WERI-Rb-1 (cell line): ENCODE data around the gene SLC15A5.

Source experiments
- DNase-seq: peaks from one replicate; pipeline ENCODE4 v3.0.0-alpha.2; 2020
- H3K27ac ChIP-seq: fragments of 250-450 bp; sonication (Bioruptor Pico); 2 replicates; pipeline ENCODE4 v1.5.1; 2020; ENCODE audit warnings: mild to moderate bottlenecking, moderate library complexity
- H3K27me3 ChIP-seq: fragments of 250-450 bp; sonication (Bioruptor Pico); 2 replicates; pipeline ENCODE4 v1.5.1; 2021; ENCODE audit warnings: mild to moderate bottlenecking, low read depth, moderate library complexity; ENCODE audit not compliant: insufficient read depth, severe bottlenecking
- H3K36me3 ChIP-seq: fragments of 250-450 bp; sonication (Bioruptor Pico); 2 replicates; pipeline ENCODE4 v1.5.1; 2020; ENCODE audit warnings: mild to moderate bottlenecking, moderate library complexity
- H3K4me3 ChIP-seq: 2 replicates; pipeline ENCODE4 v1.5.1; 2011; ENCODE audit warnings: low read depth, mild to moderate bottlenecking, control low read depth, low read length
- H3K9me3 ChIP-seq: fragments of 250-450 bp; sonication (Bioruptor Pico); 2 replicates; pipeline ENCODE4 v1.5.1; 2021; ENCODE audit warnings: mild to moderate bottlenecking, moderate library complexity; ENCODE audit not compliant: severe bottlenecking
- TF ChIP-seq, protein P1 (sequence below): IDR thresholded peaks from 2 replicates; pipeline ENCODE4 v1.5.1; 2011; ENCODE audit warnings: low read depth, mild to moderate bottlenecking, control low read depth, inconsistent platforms, low read length

The SLC15A5 gene, protein sequence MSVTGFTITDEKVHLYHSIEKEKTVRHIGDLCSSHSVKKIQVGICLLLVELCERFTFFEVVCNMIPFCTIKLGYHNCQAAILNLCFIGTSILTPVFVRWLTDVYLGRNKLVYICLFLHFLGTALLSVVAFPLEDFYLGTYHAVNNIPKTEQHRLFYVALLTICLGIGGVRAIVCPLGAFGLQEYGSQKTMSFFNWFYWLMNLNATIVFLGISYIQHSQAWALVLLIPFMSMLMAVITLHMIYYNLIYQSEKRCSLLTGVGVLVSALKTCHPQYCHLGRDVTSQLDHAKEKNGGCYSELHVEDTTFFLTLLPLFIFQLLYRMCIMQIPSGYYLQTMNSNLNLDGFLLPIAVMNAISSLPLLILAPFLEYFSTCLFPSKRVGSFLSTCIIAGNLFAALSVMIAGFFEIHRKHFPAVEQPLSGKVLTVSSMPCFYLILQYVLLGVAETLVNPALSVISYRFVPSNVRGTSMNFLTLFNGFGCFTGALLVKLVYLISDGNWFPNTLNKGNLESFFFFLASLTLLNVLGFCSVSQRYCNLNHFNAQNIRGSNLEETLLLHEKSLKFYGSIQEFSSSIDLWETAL

DNA sequence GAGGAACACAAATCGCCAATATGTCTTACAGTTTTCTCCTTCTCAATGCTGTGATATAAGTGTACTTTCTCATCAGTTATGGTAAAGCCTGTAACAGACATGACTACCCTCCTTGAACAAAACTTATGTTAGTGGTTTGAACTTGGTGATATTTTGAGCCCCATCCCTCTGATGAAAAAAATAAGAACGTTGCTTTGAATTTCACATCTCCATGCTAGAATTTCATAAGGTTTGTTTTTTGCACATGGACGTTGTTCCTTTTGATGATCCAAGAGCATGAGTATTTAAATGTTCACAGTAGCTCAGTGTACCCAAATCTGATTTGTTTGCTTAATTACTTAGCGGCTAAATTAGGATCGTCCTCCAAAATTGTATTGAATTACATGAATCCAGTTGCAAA is at the start of gene SLC15A5:
TSS of gene SLC15A5 (minus strand) at position 101 of the 400 bp plus-strand sequence. CDS start at position 101, 0 bp downstream.
- no peak within 1 kb of the TSS for H3K27ac ChIP-seq
- DNase-seq, result no peak
- H3K4me3 ChIP-seq, result no peak within 1 kb of the TSS
- no peaks in the 10 kb centered on the region for H3K36me3 ChIP-seq
- TF ChIP-seq, protein P1, sequence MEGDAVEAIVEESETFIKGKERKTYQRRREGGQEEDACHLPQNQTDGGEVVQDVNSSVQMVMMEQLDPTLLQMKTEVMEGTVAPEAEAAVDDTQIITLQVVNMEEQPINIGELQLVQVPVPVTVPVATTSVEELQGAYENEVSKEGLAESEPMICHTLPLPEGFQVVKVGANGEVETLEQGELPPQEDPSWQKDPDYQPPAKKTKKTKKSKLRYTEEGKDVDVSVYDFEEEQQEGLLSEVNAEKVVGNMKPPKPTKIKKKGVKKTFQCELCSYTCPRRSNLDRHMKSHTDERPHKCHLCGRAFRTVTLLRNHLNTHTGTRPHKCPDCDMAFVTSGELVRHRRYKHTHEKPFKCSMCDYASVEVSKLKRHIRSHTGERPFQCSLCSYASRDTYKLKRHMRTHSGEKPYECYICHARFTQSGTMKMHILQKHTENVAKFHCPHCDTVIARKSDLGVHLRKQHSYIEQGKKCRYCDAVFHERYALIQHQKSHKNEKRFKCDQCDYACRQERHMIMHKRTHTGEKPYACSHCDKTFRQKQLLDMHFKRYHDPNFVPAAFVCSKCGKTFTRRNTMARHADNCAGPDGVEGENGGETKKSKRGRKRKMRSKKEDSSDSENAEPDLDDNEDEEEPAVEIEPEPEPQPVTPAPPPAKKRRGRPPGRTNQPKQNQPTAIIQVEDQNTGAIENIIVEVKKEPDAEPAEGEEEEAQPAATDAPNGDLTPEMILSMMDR, result no peak
- no peaks in the 10 kb centered on the region for H3K9me3 ChIP-seq
- no peaks in the 10 kb centered on the region for H3K27me3 ChIP-seq

DNA sequence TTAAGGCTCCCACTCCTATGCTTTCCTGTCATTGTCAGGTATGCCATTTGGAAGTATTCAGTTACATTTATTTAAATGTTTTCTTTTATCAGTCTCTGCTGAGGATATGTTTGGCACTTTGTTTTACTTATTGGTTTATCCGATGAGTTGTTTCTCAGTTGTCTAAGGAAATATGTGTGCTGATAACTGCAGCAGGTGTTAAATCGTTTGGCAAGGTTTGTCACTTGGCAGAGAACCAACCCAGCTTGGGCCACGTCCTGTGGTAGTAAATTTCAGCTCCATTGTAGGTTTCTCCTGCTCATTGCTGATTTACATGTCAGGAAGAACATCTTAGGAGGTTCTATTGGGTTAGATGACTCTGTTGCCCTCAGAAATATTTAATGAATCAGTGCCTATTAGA is 47.9 kb upstream of the SLC15A5 start:
- Histone ChIP-seq H3K9me3 (peaks cover 5% of the 10 kb centered on the region), H3K36me3 (no peaks in the 10 kb centered on the region), H3K4me3 (no peak overlapping the region), H3K27me3 (no peaks in the 10 kb centered on the region), H3K27ac (no peak overlapping the region)
- TF ChIP-seq, protein P1, result no peak
- no peak for DNase-seq

- TF ChIP-seq, protein P1, result no peak
- no peak overlapping the region for H3K4me3 ChIP-seq
- no peaks in the 10 kb centered on the region for H3K36me3 ChIP-seq
- no peak for DNase-seq
- H3K9me3 ChIP-seq, result peaks cover 5% of the 10 kb centered on the region
- H3K27me3 ChIP-seq, result no peaks in the 10 kb centered on the region
- no peak overlapping the region for H3K27ac ChIP-seq
Measured at GRCh38 chr12:16324772-16325171, 47.3 kb upstream of the SLC15A5 start.

GRCh38 chr12:16324272-16324671 is 46.8 kb upstream of the SLC15A5 start:
- H3K36me3 ChIP-seq, result no peaks in the 10 kb centered on the region
- no peak overlapping the region for H3K4me3 ChIP-seq
- TF ChIP-seq, protein P1, result no peak
- H3K9me3 ChIP-seq, result peaks cover 5% of the 10 kb centered on the region
- no peak for DNase-seq
- no peak overlapping the region for H3K27ac ChIP-seq
- no peaks in the 10 kb centered on the region for H3K27me3 ChIP-seq

DNA sequence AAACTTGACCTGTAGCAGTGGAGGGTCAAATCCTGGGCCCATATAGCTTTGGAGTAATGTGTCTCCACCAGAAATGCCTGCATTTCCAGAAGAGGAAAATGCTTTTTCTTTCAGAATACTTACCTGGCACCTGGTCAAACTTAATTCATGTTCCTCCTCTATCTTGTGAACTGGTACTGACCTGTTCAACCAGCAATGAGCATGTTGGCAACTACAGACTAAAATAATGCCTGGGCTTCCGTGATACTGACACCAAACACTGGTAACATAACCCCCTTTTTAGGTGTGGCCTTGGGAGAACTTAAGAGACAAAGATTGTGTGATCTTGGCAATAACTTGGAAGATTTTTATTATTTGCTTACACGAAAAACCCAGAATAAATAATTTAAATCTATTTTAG is 46.2 kb upstream of the SLC15A5 start:
- Histone ChIP-seq H3K4me3 (no peak overlapping the region), H3K36me3 (no peaks in the 10 kb centered on the region)
- TF ChIP-seq, protein P1, result no peak

DNA sequence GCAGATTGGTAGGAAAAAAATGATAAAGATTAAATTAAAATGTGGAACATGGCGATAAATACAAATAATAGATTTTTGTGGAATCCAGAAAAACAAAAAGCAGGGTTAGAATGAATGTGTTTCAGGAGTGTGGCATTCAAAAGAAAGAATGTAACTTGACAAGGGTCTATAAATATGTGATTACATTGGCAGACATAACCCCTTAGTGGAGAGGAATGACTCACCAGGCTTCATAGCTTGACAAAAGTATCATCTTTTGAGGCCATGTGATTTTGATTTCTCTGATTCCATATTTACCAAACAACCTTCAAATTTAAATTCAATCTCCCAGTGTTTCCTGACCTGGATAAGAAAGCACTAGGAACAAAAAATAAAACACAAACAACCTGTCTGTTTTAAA is 45.5 kb upstream of the SLC15A5 start:
- H3K27ac ChIP-seq, result no peak overlapping the region
- TF ChIP-seq, protein P1, result no peak
- no peaks in the 10 kb centered on the region for H3K36me3 ChIP-seq
- H3K4me3 ChIP-seq, result no peak overlapping the region
- H3K9me3 ChIP-seq, result peaks cover 3% of the 10 kb centered on the region
- DNase-seq, result no peak
- H3K27me3 ChIP-seq, result no peaks in the 10 kb centered on the region

More for the DNA sequence above, 46.2 kb upstream of the SLC15A5 start:
- H3K9me3 ChIP-seq, result peaks cover 5% of the 10 kb centered on the region
- H3K27me3 ChIP-seq, result no peaks in the 10 kb centered on the region
- no peak overlapping the region for H3K27ac ChIP-seq
- DNase-seq, result no peak
